SK-N-MC (cell line): Measurements from ENCODE around the gene UNKL.

ENCODE experiments used
- EZH2 ChIP-seq: fragments of 200-600 bp; sonication (generic); IDR thresholded peaks from one replicate; pipeline ENCODE4 v1.6.1; 2017; ENCODE audit warnings: antibody characterized with exemption
- FOXP2 ChIP-seq: optimal IDR thresholded peaks from 2 replicates; pipeline ENCODE3; 2011; ENCODE audit warnings: mild to moderate bottlenecking, moderate library complexity; ENCODE audit not compliant: insufficient read depth; ENCODE audit errors: extremely low read length, control extremely low read depth
- POLR2AphosphoS5 ChIP-seq: IDR thresholded peaks from 2 replicates; pipeline ENCODE4 v1.6.1; 2012; ENCODE audit warnings: mild to moderate bottlenecking, low read depth, low read length, borderline replicate concordance

DNA sequence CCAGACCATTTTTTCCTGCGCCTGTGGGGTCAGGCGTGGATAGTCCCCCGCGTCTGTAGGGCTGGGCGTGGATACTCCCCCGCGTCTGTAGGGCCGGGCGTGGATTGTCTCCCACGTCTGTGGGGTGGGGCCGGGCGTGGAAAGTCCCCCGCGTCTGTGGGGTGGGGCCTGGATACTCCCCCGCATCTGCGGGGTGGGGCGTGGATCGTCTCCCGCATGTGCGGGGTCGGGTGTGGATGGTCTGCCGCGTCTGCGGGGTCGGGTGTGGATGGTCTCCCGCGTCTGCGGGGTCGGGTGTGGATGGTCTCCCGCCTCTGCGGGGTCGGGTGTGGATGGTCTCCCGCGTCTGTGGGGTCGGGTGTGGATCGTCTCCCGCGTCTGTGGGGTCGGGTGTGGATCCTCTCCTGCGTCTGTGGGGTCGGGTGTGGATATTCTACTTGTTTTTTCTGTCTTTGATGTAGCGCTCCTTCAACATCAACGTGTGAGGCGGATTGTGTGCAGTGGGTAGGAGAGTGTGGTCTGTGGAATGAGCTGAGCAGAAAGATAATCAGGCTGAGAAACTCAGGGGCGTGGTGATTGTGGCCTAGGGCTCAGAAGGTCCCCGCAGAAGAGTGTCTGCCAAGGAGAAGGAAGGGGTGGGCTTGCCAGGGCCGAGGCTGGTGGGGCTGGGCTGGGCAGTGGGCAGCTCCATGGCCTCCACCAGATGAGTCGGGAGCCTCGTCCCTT is 59.5 kb downstream of the UNKL start:
- TF ChIP-seq POLR2AphosphoS5 (no peak), EZH2 (no peak), FOXP2 (no peak)
